Mesendoderm (in vitro differentiated cells): Measurements from ENCODE around the gene EZR.

Experiments
- DNase-seq: peaks from one replicate; pipeline ENCODE4 v3.0.0; 2013
- H2AK5ac ChIP-seq: 2 replicates; pipeline ENCODE4 v1.6.1; 2013; ENCODE audit warnings: low read length, inconsistent platforms
- H2BK120ac ChIP-seq: 2 replicates; pipeline ENCODE4 v1.6.1; 2013; ENCODE audit warnings: low read depth, mild to moderate bottlenecking, low read length, moderate library complexity, mixed read lengths
- H2BK15ac ChIP-seq: replicated peaks from 2 replicates; pipeline ENCODE4 v1.6.1; 2013; ENCODE audit warnings: low read depth, mild to moderate bottlenecking, moderate library complexity
- H2BK5ac ChIP-seq: 2 replicates; pipeline ENCODE4 v1.6.1; 2013; ENCODE audit warnings: low read length, inconsistent platforms
- H3K18ac ChIP-seq: 2 replicates; pipeline ENCODE4 v1.6.1; 2013; ENCODE audit warnings: mild to moderate bottlenecking, low read length, mixed read lengths
- H3K23ac ChIP-seq: one replicate; pipeline ENCODE4 v1.6.1; 2013; ENCODE audit warnings: low read length
- H3K27ac ChIP-seq: 2 replicates; pipeline ENCODE4 v1.5.1; 2013; ENCODE audit warnings: low read depth, mild to moderate bottlenecking, inconsistent platforms, low read length, moderate library complexity
- H3K27me3 ChIP-seq: 2 replicates; pipeline ENCODE4 v1.6.1; 2013; ENCODE audit warnings: low read length, control low read depth, mild to moderate bottlenecking, inconsistent platforms; ENCODE audit not compliant: insufficient read depth, poor library complexity
- H3K36me3 ChIP-seq: 2 replicates; pipeline ENCODE4 v1.6.1; 2013; ENCODE audit warnings: low read length, inconsistent platforms; ENCODE audit not compliant: control insufficient read depth, insufficient read depth
- H3K4ac ChIP-seq: one replicate; pipeline ENCODE4 v1.6.1; 2013; ENCODE audit warnings: low read depth, mild to moderate bottlenecking, low read length, moderate library complexity
- H3K4me1 ChIP-seq: 2 replicates; pipeline ENCODE4 v1.6.1; 2013; ENCODE audit warnings: low read depth, low read length, inconsistent platforms; ENCODE audit not compliant: control insufficient read depth
- H3K4me2 ChIP-seq: 2 replicates; pipeline ENCODE4 v1.6.1; 2013; ENCODE audit warnings: low read length
- H3K4me3 ChIP-seq: 2 replicates; pipeline ENCODE4 v1.5.1; 2013; ENCODE audit warnings: mild to moderate bottlenecking, low read length
- H3K56ac ChIP-seq: one replicate; pipeline ENCODE4 v1.6.1; 2013; ENCODE audit warnings: low read length
- H3K79me1 ChIP-seq: 2 replicates; pipeline ENCODE4 v1.6.1; 2013; ENCODE audit warnings: low read length, inconsistent platforms
- H3K79me2 ChIP-seq: 2 replicates; pipeline ENCODE4 v1.6.1; 2013; ENCODE audit warnings: mild to moderate bottlenecking, low read length; ENCODE audit not compliant: control insufficient read depth, insufficient read depth
- H3K9ac ChIP-seq: 2 replicates; pipeline ENCODE4 v1.6.1; 2013; ENCODE audit warnings: low read length, inconsistent platforms
- H4K5ac ChIP-seq: one replicate; pipeline ENCODE4 v1.6.1; 2013; ENCODE audit warnings: low read length
- H4K8ac ChIP-seq: one replicate; pipeline ENCODE4 v1.6.1; 2013; ENCODE audit warnings: low read depth, mild to moderate bottlenecking, control low read depth, low read length, moderate library complexity
- WGBS: extraction: QIAGEN DNeasy Blood & Tissue Kit; methylation state at CpG from one replicate; pipeline ENCODE4 v1.1.7; 2013; ENCODE audit warnings: low lambda C conversion rate, missing lambda C conversion rate; ENCODE audit not compliant: insufficient coverage; ENCODE audit errors: extremely low coverage; 5-methylcytosine and 5-hydroxymethylcytosine counted together

EZR gene

GRCh38 chr6:158861686-158862381, 42.7 kb upstream of the EZR start:
- no peak overlapping the region for H3K27ac ChIP-seq

GRCh38 chr6:158860279-158860865, 41.2 kb upstream of the EZR start:
- Histone ChIP-seq H3K27me3 (no peaks in the 10 kb centered on the region), H3K4me2 (no peak overlapping the region), H3K36me3 (no peaks in the 10 kb centered on the region), H2BK15ac (no peak overlapping the region), H3K4me3 (no peak overlapping the region), H3K4ac (no peak overlapping the region), H3K18ac (no peak overlapping the region), H2AK5ac (no peak overlapping the region), H4K8ac (no peak overlapping the region), H4K5ac (no peak overlapping the region), H2BK5ac (no peak overlapping the region), H3K79me1 (no peaks in the 10 kb centered on the region), H3K56ac (no peak overlapping the region), H3K23ac (no peak overlapping the region), H3K79me2 (no peaks in the 10 kb centered on the region), H3K27ac (no peak overlapping the region), H3K4me1 (peaks cover 2% of the 10 kb centered on the region), H2BK120ac (no peak overlapping the region), H3K9ac (no peak overlapping the region)
- no CpG with 5 or more reads among the region's 6 CpGs for WGBS
- DNase-seq: no peak

More at GRCh38 chr6:158861686-158862381, 42.7 kb upstream of the EZR start:
- H3K23ac ChIP-seq: no peak overlapping the region
- H3K18ac ChIP-seq: no peak overlapping the region
- H3K4me1 ChIP-seq: peaks cover 2% of the 10 kb centered on the region
- no peak overlapping the region for H3K9ac ChIP-seq
- no peak overlapping the region for H4K5ac ChIP-seq
- H3K27me3 ChIP-seq: no peaks in the 10 kb centered on the region
- no peak overlapping the region for H2BK5ac ChIP-seq
- H3K79me1 ChIP-seq: no peaks in the 10 kb centered on the region
- no peak overlapping the region for H3K4ac ChIP-seq
- no peak overlapping the region for H2BK15ac ChIP-seq
- H3K36me3 ChIP-seq: no peaks in the 10 kb centered on the region
- no peak overlapping the region for H4K8ac ChIP-seq
- no peak overlapping the region for H3K4me3 ChIP-seq
- H3K56ac ChIP-seq: no peak overlapping the region
- H3K4me2 ChIP-seq: no peak overlapping the region
- no peak overlapping the region for H2BK120ac ChIP-seq
- H3K79me2 ChIP-seq: no peaks in the 10 kb centered on the region
- no CpG with 5 or more reads among the region's 4 CpGs for WGBS
- H2AK5ac ChIP-seq: no peak overlapping the region
- DNase-seq: no peak

- Histone ChIP-seq H3K9ac (no peak overlapping the region), H3K23ac (no peak overlapping the region), H3K27me3 (no peaks in the 10 kb centered on the region), H3K18ac (no peak overlapping the region), H4K8ac (no peak overlapping the region), H3K27ac (no peak overlapping the region), H3K56ac (no peak overlapping the region), H2AK5ac (no peak overlapping the region), H2BK120ac (peak overlapping the region; percentile 50), H4K5ac (no peak overlapping the region), H3K4me2 (no peak overlapping the region), H3K4me3 (no peak overlapping the region), H3K79me1 (no peaks in the 10 kb centered on the region), H3K4me1 (peaks cover 21% of the 10 kb centered on the region), H3K79me2 (no peaks in the 10 kb centered on the region), H3K4ac (no peak overlapping the region), H2BK15ac (no peak overlapping the region), H3K36me3 (no peaks in the 10 kb centered on the region), H2BK5ac (no peak overlapping the region)
- WGBS: no CpG with 5 or more reads among the region's 4 CpGs
- no peak for DNase-seq
Measured at GRCh38 chr6:158856261-158856660, 37.1 kb upstream of the EZR start.

- H2AK5ac ChIP-seq: peak overlapping the region; percentile 29
- H3K18ac ChIP-seq: peak overlapping the region; percentile 94
- H4K5ac ChIP-seq: peak overlapping the region; percentile 59
- no peak overlapping the region for H3K4me2 ChIP-seq
- peak overlapping the region; percentile 50 for H2BK120ac ChIP-seq
- H2BK15ac ChIP-seq: no peak overlapping the region
- H3K79me1 ChIP-seq: no peaks in the 10 kb centered on the region
- no peak overlapping the region for H3K4me3 ChIP-seq
- H3K23ac ChIP-seq: no peak overlapping the region
- H3K4ac ChIP-seq: peak overlapping the region; percentile 82
- peak overlapping the region; percentile 92 for H3K27ac ChIP-seq
- DNase-seq: peak; percentile 89
- no peak overlapping the region for H4K8ac ChIP-seq
- peak overlapping the region; percentile 53 for H3K9ac ChIP-seq
- H3K79me2 ChIP-seq: no peaks in the 10 kb centered on the region
- H3K27me3 ChIP-seq: no peaks in the 10 kb centered on the region
- peak overlapping the region; percentile 90 for H2BK5ac ChIP-seq
- peak overlapping the region; percentile 83 for H3K56ac ChIP-seq
- no peaks in the 10 kb centered on the region for H3K36me3 ChIP-seq
- H3K4me1 ChIP-seq: peaks cover 27% of the 10 kb centered on the region
- WGBS: no CpG with 5 or more reads among the region's 7 CpGs
Measured at GRCh38 chr6:158854214-158855101, 35.3 kb upstream of the EZR start.

- no peak overlapping the region for H3K4me3 ChIP-seq
Measured at GRCh38 chr6:158853880-158854213, 34.7 kb upstream of the EZR start.

More at GRCh38 chr6:158853880-158854213, 34.7 kb upstream of the EZR start:
- Histone ChIP-seq H3K9ac (peak overlapping the region; percentile 53), H3K23ac (no peak overlapping the region), H2BK120ac (peak overlapping the region; percentile 50), H2AK5ac (peak overlapping the region; percentile 2), H2BK5ac (peak overlapping the region; percentile 72), H3K4me1 (peaks cover 27% of the 10 kb centered on the region), H4K5ac (peak overlapping the region; percentile 59), H3K56ac (peak overlapping the region; percentile 83), H3K18ac (peak overlapping the region; percentile 94), H3K79me2 (no peaks in the 10 kb centered on the region), H3K4me2 (no peak overlapping the region), H3K27me3 (no peaks in the 10 kb centered on the region), H3K4ac (peak overlapping the region; percentile 82), H3K79me1 (no peaks in the 10 kb centered on the region), H4K8ac (no peak overlapping the region), H3K27ac (peak overlapping the region; percentile 92), H3K36me3 (no peaks in the 10 kb centered on the region), H2BK15ac (no peak overlapping the region)
- DNase-seq: no peak
- WGBS: no CpG with 5 or more reads among the region's 6 CpGs
